GM19351 (cell line): ENCODE results near the gene CNN2.

ENCODE experiments used
- ATAC-seq: cut with Tn5 transposase; IDR thresholded peaks from one replicate; pipeline ENCODE4 v1.9.1; 2021; ENCODE audit warnings: mild to moderate bottlenecking, moderate library complexity; ENCODE audit not compliant: unreplicated experiment

The CNN2 gene

DNA sequence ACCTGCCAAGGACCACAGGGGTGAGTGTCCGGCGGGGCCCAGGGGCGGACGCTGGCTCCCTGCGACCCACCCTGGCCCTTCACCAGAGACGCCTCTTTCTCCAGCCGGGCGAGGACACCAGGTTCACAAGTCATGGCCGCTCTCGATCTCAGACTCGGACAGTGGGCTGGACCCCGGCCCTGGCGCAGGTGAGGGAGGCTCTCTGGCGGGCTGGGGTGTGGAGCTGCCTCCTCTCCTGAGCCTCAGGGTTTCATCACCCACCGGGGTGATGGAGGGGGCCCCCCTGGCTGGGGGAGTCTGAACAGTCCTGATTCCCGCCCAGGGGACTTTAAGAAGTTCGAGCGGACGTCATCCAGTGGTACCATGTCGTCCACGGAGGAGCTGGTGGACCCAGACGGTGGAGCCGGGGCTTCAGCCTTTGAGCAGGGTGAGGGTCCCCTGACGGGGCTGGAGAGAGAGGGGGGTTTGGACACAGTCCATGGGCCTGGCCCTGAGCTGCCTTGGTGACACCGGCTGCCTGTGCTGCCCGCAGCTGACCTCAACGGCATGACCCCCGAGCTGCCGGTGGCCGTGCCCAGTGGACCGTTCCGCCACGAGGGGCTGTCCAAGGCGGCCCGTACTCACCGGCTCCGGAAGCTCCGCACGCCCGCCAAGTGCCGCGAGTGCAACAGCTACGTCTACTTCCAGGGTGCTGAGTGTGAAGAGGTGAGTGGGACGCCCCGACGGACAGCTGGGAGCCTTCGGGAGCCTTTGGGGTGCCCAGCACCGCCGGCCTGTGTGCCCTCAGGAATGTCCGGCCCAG, 54.2 kb downstream of the CNN2 start:
- ATAC-seq: no peak

DNA sequence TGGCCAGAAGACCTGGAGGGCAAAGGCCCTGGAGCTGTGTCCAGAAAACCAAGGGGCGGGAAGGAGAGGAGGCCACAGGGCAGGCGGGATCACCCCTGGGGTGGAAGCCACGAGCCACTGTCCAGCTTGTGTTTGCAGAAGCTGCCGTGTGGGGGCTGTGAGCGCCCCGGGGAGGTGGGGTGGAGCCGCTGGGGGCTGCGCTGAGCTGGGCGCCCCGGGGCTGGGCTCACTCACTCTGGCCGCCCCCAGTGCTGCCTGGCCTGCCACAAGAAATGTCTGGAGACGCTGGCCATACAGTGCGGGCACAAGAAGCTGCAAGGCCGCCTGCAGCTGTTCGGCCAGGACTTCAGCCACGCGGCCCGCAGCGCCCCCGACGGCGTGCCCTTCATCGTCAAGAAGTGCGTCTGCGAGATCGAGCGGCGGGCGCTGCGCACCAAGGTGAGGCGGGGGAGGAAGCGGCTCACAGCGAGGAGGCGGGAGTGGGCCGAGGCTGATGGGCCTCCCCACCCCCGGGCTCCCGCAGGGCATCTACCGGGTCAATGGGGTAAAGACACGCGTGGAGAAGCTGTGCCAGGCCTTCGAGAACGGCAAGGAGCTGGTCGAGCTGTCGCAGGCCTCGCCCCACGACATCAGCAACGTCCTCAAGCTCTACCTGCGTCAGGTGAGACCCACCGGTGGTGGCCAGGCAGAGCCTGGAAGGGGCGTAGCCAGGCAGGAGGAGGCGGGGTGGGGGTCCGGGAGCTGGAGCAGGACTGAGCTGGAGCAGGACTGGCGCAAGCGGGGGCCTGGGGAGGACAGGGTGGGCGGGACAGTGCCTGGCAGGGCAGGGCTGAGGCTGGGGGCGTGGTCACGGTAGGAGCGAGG, 55.1 kb downstream of the CNN2 start:
- ATAC-seq: no peak

DNA sequence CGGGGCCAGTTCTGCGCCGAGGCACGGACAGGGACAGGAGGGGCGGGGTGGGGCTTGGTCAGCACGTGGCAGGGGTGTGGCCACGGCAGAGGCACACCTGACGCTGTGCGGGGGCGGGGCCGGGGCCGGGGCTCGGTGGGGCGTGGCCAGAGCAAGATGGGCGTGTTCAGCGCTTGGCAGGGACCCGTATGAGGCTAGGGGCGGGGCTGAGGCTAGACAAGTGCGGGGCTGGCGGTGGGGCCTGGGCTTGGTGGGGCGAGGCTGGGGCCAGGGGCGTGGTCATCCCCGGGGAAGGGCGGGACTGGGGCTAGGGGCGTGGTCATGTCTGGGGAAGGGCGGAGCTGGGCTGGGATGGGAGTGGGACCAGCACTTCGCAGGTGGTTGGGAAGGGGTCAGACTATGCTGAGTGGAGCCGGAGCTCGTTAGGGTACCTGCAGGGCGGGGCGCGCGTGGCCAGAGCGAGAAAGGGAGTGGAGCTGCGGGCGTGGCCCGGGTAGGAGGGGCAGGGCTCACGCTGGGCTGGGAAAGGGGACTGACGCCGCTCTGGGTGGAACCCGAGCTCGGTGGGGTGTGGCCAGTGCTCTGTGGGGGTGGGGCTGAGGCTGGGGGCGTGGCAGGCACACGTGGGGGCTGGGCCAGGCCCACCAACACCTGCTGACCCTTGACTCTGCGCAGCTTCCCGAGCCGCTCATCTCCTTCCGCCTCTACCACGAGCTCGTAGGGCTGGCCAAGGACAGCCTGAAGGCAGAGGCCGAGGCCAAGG, 55.9 kb downstream of the CNN2 start:
- ATAC-seq: no peak

DNA sequence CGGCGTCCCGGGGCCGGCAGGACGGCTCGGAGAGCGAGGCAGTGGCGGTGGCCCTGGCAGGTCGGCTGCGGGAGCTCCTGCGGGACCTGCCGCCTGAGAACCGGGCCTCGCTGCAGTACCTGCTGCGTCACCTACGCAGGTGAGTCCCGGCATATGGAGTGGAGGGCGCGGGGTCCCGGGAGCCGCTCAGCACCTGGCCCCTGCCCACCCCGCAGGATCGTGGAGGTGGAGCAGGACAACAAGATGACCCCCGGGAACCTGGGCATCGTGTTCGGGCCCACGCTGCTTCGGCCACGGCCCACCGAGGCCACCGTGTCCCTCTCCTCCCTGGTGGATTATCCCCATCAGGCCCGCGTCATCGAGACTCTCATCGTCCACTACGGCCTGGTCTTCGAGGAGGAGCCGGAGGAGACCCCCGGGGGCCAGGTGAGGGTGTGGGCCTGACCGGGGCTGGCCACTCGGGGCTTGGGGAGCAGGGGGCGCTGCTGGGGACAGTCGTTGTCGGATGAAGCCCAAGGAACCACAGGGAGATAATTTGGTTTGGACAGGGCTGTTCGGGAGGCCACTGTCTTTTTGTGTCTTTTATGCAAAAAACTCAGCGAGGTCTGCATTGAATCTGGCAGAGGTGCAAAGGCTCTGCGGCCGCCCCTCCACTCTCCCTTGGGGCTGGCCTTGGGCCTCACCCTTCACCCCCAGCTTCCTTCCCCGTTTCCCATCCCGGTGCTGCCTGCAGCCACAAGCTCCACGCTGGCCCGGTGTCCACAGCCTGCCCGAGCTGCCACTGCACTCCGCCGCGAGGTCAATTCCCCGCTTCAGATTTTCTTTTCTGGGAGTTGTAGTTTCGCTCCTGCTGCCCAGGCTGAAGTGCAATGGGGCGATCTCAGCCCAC, 56.8 kb downstream of the CNN2 start:
- ATAC-seq: no peak

DNA sequence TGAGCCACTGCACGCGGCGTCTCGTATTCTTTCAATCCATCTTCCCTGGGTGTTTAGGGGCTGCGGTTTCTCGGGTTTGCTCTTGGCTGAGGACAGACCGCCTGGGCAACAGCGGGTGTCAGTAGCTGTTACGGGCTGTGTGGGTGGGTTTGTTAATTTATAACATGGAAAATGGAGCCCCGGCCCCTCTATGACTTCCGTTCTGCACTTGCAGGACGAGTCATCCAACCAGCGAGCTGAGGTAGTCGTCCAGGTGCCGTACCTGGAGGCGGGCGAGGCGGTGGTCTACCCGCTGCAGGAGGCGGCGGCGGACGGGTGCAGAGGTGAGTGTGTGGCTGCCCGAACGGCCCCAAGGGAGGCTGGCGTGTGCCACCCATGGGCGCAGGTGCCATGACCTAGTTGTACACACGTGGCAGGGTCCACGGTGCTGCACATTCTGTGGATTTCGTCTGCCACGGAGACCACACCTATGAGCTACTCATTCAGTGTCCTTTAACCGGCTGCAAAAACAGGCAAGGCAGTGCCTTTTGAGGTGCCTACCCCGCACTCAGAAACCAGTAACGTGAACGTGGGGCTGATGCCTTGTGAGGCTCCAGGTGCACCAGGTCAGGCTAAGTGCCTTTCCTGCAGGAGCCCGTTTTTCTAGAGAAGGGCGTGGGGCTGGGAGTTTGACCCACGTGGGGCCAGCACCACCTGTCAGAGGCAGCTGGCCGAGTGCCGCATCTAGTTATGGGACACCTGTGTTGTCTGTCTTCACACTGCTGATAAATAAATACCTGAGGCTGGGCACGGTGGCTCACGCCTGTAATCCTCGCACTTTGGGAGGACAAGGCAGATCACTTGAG, 57.8 kb downstream of the CNN2 start:
- no peak for ATAC-seq

DNA sequence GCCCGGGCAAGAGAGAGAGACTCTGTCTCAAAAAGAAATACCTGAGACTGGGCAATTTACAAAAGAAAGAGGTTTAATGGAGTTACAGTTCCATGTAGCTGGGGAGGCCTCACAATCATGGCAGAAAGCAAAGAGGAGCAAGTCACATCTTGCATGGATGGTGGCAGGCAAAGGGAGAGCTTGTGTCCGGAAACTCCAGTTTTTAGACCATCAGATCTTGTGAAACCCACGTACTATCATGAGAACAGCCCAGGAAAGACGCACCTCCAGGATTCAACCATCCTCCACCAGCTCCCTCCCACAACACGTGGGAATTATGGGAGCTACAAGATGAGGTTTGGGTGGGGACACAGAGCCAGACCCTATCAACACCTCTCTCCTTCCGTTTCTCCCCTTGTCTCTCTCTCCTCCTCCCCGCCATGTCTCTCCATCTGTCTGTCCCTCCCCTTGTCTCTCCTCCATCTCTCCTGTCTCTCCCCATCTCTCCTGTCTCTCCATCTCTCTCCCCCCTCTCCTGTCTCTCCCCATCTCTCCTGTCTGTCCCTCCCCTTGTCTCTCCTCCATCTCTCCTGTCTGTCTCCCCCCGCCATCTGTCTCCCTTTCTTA, 58.7 kb downstream of the CNN2 start:
- ATAC-seq: no peak

DNA sequence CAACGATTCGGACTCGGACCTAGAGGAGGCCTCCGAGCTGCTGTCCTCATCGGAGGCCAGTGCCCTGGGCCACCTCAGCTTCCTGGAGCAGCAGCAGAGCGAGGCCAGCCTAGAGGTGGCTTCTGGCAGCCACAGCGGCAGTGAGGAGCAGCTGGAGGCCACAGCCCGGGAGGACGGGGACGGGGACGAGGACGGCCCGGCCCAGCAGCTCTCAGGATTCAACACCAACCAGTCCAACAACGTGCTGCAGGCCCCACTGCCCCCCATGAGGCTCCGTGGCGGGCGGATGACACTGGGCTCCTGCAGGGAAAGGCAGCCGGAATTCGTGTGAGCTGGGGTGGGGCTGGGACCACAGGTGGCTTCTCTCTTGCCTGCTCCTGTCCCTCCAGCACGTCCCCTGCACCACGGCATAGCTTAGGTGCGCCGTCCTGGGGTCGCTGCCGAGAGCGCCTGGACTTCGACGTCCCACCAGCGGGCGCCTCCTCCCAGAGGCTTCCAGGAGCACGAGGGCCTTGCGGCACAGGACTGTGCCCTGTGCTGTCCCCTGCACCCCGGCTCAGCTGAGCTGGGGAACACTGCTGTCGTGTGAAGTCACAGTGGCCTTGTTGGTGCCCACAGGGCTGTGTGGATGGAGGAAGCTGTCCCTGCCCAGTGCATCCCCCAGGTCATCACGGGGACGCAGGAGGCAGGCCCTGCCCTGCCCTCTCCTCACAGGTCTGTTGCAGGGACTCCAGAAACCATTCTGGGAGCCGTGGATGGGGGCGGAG, 59.5 kb downstream of the CNN2 start:
- ATAC-seq: no peak

DNA sequence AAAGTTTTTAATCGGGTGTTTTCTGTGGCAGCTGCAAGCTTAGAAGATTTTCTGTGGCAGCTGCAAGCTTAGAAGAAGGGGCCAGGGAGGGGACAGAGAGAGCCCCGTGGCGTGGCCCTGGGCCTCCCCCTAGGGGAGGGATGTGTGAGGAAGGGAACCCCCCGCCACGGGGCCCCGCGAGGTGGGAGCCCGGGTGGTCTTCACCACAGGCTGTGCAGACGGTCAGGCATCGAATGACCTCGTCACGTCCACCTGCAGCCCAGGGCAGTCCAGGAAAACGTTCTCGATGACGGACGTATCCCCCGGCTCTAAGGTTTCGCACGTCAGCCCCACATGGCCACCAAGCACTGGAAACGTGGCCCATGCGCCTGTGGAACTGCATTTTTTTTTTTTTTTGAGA, 60.2 kb downstream of the CNN2 start:
- ATAC-seq: no peak

DNA sequence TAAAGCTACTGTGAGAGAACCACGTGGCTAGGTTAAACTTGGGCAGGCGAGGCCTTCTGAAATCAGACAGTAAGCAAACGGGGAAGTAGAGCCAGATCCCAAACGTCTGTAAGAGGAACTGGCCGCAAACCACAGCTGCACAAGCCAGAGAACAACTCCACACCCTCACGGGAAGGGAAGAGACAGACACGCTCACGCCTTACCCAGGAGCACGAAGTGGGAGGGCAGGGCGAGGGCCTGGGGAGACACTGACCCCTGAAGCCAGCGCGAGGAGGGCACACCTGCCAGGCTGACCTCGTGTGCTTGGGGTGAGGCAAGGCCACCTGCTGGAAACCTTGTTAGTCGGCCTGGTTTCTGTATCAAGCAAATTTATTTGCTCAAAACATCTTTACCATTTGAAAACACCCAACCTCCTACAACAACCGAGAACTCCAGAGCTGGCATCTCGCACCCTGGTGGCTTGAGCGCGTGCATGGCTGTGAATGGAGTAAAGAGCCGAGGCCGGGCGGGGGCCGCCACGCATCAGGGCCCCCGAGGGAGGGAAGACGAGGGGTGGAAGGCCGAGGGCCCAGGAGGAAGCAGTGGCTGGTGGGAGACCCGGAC, 61.5 kb downstream of the CNN2 start:
- ATAC-seq: no peak

DNA sequence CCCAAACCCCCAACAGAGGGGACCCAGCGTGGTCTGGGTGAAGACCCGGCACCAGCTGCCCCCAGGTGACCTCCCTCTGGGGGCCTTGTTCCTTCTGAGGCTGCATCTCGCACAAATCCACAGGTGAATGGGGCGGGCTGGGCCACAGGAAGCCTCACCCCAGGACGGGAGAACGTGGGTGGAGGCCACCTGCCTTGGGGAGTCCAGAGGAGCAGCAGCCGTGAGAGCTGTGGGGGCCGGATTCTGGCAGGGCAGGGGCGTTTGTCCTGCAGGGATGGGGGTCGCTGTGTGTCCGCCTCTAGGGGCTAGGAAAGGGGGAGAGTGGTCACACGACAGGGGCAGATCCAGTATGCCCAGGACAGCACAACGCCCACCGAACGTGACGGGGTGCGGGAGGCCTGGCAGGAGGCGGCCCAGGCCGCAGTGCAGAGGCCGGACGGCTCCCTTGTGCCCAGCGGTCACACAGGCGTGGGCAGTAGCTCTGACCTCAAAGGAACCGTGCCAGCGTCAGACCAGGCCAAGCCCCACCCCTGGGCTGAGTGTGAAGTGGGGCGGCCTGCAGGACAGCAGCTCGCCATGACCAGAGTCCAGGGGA, 62.1 kb downstream of the CNN2 start:
- no peak for ATAC-seq
